Brain microvascular endothelial cell (primary cell): ENCODE data around the gene HEBP1.

Source experiments
- DNase-seq: peaks from one replicate; pipeline ENCODE4 v3.0.0-alpha.2; 2020
- H3K27ac ChIP-seq: fragments of 250-450 bp; sonication (Bioruptor Pico); 2 replicates; pipeline ENCODE4 v1.5.1; 2020; ENCODE audit warnings: mild to moderate bottlenecking, moderate library complexity
- H3K27me3 ChIP-seq: fragments of 250-450 bp; sonication (Bioruptor Pico); replicated peaks from 2 replicates; pipeline ENCODE4 v1.5.1; 2020; ENCODE audit warnings: mild to moderate bottlenecking
- H3K36me3 ChIP-seq: fragments of 250-450 bp; sonication (Bioruptor Pico); replicated peaks from 2 replicates; pipeline ENCODE4 v1.5.1; 2020; ENCODE audit warnings: mild to moderate bottlenecking
- H3K4me3 ChIP-seq: 2 replicates; pipeline ENCODE4 v1.5.1; 2011; ENCODE audit warnings: low read depth, mild to moderate bottlenecking, control low read depth, low read length, moderate library complexity
- in situ Hi-C: cut with HindIII; loops from 2 replicates; pipeline ENCODE4 v1.10.0; 2017; ENCODE audit warnings: low sequenced_read_pairs, low pct_ligation_motif_present
- TF ChIP-seq, protein P1 (sequence below): IDR thresholded peaks from 2 replicates; pipeline ENCODE4 v1.5.1; 2011; ENCODE audit warnings: low read depth, mild to moderate bottlenecking, moderate library complexity, low read length, control low read depth, inconsistent platforms; ENCODE audit errors: missing control alignments

The HEBP1 gene

DNA sequence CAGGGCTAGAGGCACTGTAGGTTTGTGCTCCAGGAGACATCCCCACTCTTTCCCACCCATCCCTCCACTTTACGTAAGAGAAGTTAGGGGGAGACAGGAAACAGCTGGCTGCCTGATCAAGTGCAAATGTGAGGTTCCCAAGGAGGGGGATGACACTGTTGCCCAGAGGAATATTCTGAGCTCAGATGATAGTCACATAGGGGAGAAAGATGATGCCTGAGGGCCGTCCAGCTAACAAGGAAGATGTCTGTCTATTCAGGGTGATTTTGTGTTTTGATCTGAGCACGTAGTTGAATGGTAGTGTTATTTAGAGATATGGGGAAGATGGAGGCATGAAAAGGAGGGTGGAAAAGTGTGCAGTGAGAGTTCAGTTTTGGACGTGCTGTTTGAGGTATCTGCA, 34.2 kb downstream of the HEBP1 start:
- in situ Hi-C loops, result no loop called here
- no peak for DNase-seq
- Histone ChIP-seq H3K36me3 (no peaks in the 10 kb centered on the region), H3K4me3 (no peak overlapping the region), H3K27me3 (no peaks in the 10 kb centered on the region), H3K27ac (no peak overlapping the region)
- TF ChIP-seq, protein P1, sequence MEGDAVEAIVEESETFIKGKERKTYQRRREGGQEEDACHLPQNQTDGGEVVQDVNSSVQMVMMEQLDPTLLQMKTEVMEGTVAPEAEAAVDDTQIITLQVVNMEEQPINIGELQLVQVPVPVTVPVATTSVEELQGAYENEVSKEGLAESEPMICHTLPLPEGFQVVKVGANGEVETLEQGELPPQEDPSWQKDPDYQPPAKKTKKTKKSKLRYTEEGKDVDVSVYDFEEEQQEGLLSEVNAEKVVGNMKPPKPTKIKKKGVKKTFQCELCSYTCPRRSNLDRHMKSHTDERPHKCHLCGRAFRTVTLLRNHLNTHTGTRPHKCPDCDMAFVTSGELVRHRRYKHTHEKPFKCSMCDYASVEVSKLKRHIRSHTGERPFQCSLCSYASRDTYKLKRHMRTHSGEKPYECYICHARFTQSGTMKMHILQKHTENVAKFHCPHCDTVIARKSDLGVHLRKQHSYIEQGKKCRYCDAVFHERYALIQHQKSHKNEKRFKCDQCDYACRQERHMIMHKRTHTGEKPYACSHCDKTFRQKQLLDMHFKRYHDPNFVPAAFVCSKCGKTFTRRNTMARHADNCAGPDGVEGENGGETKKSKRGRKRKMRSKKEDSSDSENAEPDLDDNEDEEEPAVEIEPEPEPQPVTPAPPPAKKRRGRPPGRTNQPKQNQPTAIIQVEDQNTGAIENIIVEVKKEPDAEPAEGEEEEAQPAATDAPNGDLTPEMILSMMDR, result no peak

DNA sequence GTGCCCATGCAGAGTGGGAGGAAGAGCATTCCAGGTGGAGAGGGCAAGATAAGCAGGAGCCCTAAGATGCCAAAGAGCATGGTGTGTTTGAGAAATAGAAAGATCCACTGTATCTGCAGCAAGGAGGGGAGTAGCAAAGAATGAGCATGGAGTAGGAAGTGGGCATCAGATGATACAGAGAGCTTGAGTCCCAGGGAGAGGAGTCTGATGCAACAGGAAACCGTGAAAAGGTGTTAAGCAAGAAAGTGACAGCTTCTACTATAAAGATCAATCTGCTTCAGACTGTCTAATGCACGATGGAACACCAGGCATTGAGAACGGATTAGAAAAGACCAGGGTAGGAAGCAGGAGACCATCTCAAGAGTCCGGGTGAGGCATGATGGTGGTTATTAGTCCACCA, 35.8 kb downstream of the HEBP1 start:
- Histone ChIP-seq H3K27me3 (no peaks in the 10 kb centered on the region), H3K4me3 (no peak overlapping the region), H3K36me3 (no peaks in the 10 kb centered on the region), H3K27ac (no peak overlapping the region)
- in situ Hi-C loops, result no loop called here
- DNase-seq, result no peak
- TF ChIP-seq, protein P1, result no peak

DNA sequence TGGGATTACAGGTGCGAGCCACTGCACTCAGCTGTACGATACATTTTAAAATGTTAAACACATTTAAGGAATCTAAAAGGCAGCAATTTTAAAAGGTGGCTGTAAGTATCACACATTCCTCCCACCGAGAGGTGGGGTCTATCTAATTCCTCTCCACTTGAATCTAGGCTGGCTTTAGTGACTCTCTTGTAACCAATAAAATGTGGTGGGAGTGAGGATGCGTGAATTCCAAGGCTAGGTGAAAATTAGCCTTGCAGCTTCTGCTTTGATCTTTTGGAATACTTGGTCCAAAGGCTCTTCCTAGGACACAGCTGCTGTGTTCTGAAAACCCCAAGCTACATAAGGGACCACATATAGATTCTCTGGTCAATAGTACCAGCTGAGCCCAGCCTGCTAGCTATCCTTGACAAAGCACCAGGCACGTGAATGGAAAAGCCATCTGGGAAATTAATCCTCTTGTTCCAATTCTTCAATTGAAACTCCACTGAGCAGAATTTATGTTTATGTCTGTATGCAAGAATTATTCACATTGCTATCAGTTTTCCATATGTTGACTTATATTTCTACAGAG, 39.3 kb downstream of the HEBP1 start:
- in situ Hi-C loops, result no loop called here
- no peak overlapping the region for H3K27ac ChIP-seq
- H3K4me3 ChIP-seq, result no peak overlapping the region
- no peak for DNase-seq
- H3K27me3 ChIP-seq, result no peaks in the 10 kb centered on the region
- H3K36me3 ChIP-seq, result no peaks in the 10 kb centered on the region
- TF ChIP-seq, protein P1, result no peak

DNA sequence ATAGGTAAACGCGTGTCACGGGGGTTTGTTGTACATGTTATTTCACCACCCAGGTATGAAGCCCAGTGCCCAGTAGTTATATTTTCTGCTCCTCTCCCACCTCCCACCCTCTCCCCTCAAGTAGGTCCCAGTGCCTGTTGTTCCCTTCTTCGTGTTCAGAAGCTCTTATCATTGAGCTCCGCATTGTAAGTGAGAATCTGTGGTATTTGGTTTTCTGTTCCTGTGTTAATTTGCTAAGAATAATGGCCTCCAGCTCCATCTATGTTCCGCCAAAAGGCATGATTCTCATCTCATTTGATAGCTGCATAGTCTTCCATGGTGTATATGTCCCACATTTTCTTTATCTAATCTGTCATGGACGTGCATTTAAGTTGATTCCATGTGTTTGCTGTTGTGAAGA, 41.2 kb downstream of the HEBP1 start:
- TF ChIP-seq, protein P1, result no peak
- Histone ChIP-seq H3K27me3 (no peaks in the 10 kb centered on the region), H3K27ac (no peak overlapping the region), H3K4me3 (no peak overlapping the region), H3K36me3 (no peaks in the 10 kb centered on the region)
- in situ Hi-C loops, result no loop called here
- DNase-seq, result no peak

DNA sequence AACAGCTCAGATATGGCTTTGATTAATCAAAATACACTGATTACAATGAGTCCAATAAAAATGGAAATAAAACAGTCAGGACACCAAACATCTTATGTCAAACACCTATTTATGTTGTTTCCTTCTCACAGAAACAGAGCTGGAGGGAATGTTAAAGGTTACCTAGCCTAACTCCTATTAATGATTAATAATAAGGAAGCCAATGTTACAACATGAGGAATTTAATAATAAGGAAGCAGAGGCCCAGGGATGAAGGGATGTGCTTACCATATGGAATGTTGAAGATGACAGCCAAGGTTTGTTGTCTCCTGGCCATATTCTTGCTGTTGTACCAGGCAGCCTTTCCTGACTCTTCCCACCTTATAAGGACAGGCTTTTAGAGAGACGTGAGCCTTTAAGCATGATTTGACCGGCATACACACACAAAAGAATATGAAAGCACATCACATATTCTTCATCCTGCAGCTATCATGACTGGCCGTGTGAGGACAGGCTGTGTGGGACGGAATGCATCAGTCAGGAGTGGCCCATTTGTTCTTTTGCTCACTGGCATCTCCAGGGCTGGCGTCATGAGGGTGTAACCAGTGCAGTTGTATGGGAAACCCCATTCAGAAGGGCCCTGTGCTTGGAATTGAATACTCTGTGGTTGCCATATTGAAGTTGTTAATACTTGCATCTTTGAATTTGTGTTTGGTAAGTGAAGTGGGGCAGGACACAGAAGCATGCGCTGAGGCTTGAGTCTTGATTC, 45.0 kb downstream of the HEBP1 start:
- DNase-seq, result no peak
- TF ChIP-seq, protein P1, result no peak
- in situ Hi-C loops, result no loop called here
- no peak overlapping the region for H3K4me3 ChIP-seq
- no peak overlapping the region for H3K27ac ChIP-seq
- no peaks in the 10 kb centered on the region for H3K27me3 ChIP-seq
- H3K36me3 ChIP-seq, result no peaks in the 10 kb centered on the region
